T follicular helper cell (primary cell): ENCODE results near the gene ACACA.

Experiments
- DNase-seq: peaks from one replicate; pipeline ENCODE4 v3.0.0-alpha.2; 2020; ENCODE audit warnings: low read depth

The ACACA gene

DNA sequence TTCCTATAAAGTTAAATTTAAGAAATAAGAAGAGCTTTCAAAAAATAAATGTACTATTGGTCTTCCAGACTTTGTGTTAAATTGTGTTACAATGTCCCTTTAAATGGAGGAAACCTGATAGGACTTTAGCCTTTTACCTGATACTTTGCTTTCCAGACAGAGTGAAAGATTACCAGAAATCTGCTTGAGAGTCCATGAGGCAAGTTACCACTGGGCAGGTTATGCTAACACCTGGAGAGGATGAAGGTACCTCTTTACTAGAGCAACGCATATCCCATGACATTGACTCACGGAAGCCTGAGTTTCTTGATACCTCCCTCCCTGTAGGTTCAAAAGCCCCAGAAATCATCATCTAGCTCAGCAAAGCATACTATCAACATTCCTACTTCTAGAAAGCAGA, 174.7 kb downstream of the ACACA start:
- DNase-seq: no peak

DNA sequence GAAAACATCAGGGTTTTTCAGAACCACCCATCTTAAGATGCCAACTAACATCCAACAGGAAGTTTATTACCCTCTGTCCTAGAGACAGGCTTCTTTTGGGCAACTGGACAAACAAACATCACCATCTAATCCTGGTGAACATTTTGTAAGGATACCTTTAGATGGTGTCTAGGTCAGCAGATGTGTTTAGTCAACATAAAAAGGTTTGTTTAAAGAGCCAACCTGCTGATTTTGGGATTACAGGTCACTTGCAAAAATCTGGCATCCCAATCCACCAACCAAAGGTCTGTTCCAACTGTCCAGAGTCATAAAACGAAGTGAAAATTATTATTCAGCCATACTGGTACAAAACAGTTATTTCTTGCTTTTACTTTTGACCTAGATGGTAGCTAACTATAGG, 176.0 kb downstream of the ACACA start:
- no peak for DNase-seq

DNA sequence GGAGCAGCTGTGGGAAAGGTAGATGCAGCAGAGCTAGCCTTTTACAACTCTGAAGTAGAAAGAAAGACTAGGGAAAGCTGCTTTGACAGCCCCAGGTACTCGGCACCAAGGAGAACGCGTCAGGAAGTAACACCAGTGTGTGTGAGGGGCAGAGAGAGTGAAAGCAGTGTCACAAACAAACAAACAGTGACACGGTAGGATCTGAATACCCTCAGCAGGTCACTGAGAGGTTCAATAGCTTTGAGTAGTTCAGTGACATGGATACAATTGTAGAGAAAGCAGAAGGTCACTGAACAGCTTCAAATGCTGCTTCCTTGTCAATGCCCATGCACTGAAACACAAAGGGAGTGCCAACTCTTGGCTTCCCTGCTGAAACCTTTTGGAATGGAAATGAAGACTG, 181.2 kb downstream of the ACACA start:
- no peak for DNase-seq

DNA sequence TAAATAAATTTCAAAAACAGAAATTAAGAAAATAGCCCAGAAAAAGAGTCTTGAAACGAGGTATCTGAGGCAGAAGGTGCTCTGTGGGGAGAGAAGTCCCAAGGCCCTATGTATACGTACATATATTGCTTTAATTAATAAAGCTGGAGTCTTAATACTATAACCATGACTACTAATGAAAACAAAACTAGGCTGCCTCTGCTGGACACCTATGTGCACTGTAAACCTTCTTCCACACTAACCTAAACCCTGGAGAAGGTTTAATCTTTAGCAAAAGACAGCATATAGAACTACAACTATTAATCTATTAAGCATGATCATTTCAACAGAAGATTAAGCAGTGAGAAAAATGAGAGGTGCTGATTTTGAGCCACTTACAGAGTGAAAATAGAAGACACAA, 184.8 kb downstream of the ACACA start:
- no peak for DNase-seq

DNA sequence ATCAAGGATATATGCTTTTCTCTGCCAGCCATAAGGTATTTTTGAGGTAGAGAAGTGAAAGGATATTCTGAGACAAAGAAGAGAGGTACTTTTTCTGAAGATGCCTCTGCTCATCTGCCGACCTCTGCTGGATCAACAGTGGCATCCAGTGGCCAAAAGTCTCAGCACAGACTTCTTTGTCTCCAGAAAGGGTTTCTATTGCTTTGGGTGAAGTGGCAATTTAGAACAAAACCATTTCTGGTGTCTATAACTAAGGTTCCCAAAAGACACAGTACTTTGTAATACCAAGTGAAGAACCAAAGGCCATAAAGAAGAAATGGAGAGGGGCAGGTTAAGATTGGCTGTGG, 186.1 kb downstream of the ACACA start:
- no peak for DNase-seq

DNA sequence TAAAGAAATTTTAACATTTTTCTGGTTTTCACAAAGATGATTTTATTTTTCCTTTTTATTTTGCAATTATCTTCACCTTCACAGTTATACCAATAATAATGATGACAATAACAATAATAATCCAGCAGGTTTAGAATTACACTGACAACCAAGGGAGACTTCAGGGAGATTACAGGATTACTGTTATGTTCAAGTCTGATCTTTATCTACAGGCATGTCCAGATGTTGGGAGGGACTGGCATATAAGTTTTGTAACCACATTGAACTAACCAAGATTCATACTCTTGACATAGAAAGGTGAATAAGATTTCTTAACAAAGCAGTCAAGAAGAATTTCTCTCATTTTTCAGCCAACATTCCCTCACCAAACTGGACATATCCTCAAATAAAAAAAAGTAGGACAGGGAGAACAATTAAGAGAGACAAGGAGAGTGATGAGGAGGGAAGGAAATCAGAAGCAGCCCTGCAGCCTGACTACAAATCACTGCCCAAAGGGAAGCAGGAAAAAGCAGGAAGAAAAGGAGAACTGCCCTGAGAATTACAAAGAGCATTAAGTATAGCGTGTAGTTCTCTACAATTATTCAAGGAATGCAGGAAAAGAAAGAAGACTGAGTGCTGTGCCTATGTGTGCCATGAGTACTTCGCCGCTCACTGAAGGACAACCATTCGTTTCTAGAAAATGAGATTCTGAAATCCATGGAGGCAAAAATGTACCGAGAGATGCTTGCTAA, 186.6 kb downstream of the ACACA start:
- no peak for DNase-seq

DNA sequence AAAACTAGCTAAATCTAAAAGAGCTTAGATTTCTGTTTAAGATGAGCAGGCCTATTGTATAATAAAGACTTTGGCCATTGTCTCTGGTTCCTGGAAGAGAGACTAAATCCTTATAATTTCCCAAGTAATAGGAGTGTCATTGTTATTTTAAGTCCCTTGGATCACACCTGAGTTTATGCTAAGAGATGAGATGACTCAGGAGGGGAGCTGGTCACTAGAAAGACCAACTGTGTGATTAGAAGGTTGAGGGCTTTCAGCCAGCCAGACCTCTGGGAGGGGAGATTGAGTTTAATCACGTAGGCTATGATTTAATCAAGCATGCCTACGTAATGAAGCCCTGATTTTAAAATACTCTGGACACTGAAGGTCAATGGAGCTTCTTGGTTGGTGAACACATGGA, 187.8 kb downstream of the ACACA start:
- DNase-seq: no peak

DNA sequence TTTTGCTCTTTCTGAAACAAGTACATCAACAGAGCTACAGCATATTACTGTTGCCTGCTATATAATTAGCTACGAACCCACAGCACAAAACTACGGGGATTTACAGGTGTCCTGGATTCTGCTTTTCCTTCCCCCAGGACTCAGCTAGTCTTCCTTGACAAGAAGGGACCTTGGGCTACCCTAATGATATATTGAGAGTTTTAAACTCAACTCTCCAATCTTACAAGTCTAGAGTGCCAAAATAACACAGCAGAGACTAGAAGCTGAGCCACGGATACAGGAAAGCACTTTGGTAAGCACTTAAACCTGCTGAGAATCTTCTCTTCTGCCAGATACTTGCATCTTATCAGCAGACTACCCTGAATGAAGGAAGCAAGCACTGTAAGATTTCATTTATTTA, 192.2 kb downstream of the ACACA start:
- DNase-seq: no peak

DNA sequence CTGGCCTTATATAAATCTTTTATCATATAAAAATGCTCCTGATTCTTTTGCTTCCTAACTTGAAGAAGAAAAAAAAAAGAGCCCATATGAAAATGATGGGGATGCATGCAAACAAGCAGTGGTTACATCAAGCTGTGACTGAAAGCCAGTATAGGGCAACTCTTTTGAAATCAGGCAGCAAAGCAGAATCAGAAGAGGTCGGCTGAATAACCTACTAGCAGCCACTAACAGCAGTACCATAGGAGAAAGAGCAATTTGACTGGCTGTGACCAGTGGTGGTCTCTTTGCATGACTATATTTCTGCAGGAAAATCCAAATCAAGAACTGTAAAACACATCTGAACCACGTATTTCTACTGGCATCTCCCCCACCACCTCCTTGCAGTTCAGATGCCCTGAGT, 192.7 kb downstream of the ACACA start:
- no peak for DNase-seq

DNA sequence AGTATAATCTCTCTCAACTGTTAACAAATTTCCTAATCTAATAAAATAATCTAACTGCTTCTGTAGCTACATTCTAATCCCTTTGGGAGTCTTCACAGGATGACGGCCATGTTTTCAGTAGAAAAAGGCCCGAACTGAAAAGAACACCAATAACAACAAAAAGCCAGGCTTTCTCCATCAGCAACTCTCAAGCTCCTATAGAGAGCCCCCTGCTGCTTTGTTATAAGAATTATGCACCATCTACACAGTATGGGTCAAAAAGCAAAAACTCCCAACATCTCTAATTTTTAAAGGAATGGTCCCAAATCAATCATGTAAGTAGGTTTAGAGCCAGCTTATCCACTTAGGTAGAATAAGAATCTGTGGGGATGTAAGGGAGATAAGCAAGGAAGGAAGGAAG, 194.5 kb downstream of the ACACA start:
- DNase-seq: no peak

DNA sequence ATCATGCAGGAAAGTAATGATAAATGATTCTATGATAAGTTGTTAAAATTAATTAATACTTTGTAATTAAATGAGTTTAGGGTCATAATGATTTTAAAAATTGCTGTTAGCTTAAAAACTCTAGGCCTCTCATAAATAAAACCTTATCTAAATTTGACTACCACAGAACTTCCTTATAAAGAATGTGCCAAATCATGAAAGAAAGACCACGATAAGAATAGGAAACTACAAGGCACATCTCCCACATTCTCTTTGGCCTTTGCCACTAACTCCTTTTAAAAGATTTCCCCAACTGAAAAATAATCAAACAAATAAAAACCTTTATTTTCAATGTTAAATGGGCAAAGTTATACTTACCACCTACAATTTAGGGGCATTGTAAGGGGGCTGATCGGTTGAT, 195.5 kb downstream of the ACACA start:
- no peak for DNase-seq

DNA sequence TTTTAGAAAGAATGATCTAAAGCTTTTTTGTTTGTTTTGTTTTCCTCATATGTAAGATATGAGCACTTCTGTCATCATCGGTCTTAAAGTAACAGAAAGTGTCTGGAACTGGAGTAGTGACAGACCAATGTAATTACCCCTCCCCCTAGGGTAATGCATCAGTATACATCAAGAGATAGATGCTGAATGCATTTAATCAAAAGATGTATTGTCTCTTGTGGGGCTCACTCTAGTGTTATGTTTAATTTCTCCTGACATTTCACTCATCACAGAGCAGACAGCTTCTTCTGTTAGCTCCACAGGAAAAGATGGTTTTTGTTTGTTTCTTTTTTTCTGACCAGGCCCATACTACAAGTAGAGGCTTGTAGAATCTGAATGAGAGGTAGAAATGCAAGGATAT, 199.5 kb downstream of the ACACA start:
- DNase-seq: no peak

DNA sequence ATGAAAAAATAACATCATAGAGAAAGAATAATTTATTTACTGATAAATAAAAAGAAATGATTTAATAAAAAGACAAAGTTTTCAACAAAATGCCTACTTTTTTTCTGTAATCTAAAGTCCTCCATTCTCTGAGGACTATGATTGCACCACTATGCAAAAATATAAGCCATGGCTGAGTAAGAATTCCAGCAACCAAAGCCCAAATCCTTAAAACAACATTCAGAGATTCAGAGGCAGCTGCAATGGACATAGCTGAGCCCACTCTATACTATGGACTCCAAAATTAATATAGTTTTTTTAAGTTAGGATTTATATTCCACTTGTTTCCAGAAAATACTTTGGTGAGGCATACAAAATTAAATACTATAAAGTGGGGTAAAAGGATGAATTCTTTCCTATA, 200.3 kb downstream of the ACACA start:
- no peak for DNase-seq

DNA sequence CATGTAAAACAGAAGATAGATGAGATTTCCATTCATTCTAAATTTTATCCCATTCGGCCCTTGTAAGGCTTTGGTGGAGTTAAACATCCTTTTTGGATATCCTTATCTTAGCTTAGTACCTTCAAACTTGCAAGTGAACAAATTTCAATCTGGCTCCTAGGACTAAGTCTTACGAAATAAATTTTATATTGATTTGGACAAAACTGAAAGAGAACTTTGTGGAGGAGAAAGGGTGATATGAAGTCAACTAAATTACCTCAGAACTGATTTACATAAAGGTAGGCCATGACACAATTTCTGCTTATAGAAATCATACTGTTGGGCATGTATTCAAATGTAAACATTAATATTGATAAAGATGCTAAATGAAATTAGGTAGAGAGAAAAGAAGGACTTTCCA, 206.1 kb downstream of the ACACA start:
- no peak for DNase-seq

DNA sequence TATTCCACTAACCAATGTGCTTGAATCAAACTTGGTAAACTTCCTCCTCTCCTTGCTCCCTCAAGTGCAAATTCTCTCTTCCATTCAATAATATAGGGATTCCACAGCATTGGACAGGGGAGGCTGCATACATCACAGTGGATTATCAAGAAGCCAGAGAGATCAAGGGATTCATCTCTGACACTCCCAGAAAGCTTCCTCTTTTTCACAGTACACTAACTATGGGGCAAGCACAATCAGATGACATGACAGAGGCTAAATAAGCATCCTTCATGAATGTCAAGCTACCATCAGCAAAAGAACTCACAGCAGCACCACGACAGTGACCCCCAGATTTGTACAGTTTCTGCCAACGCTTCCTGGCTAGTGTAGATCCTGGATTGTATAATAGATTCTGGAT, 209.3 kb downstream of the ACACA start:
- no peak for DNase-seq

DNA sequence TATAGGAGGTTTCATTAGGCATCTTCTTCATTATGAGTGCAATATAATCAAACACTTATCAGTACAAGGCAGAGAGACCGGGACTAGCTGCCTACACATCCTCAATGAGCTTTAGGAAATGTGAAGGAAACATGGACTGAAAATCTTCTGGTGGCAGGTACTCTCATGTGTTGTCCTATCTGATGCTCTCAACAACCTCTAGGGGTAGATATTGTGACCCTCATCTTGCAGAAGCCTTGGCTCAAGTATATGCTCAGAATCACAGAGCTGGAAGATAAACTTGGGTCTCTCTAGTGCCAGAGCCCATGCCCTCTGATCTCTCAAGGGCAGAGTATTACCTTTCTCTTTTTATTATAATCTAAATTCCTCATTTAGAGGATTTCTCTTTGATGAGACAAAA, 212.4 kb downstream of the ACACA start:
- no peak for DNase-seq

DNA sequence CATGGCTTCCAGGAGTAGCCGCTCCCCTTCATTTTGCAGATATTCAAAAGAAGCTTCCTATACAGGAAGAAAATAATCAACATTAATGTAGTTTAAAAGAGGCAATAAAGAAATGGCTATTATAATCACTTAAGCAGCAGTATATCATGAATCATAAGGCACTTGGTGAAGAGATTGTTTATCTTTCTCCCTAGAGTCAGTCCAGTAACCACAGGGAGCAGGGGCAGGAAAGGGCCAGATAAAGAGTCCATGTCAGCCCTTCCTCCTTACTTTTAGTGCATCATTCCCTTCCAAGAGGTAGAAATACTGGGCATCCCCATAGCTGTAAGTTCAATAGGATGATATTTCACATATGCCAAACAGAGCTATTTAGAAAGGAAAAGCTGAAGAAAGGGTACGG, 215.4 kb downstream of the ACACA start:
- no peak for DNase-seq

DNA sequence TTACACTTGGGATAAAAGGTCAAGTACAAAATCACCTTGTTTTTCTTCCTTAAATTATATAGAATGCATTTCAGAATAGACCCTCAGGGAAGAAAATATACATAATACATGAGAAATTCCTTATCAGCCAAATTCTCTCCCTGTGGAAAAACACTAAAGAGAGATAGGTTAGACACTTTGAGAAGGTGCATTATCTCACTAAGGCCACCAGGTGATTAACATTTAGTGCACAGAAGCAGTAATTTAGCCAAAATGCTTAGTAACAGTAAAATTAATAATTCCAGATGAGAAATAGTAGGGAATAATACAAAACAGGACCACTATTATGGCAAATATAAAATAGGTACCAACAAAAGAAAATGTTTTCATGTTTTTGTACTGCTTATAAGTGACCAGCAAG, 216.1 kb downstream of the ACACA start:
- DNase-seq: no peak

DNA sequence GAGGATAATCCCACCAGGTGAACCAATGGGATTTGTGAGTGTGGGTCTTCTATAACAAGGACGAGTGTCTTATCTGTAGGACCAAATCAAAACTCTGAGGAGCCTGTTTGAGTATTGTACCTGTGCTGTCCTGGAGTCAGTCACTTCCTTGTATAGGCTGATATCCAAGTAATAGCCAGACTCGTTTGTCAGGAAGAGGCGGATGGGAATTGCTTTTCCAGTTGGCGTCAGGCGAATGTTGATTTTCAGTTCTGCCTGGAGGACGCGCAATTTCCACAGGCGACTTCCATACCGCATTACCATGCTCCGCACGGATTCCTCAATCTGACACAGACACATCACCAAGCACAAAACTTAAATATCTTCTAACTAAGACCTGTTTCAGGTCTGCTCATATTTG, 218.5 kb downstream of the ACACA start:
- DNase-seq: no peak

DNA sequence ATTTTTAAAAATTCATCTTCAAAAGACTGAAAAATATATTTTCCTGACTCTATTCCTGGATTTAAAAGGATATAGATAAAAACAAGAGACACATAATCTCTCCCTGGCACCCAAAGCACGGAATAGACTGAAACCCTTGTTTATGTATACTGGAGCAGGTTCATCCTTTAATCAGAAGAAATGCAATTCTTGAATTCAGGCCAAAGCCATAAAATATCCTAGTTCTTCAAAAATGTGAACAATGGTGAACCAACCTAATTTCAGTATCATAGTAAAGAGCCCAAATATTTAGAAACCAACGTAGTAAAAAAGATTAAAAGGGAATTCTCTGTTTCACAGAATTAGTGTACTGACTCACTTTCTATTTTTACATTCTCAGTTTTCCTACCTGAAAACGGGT, 219.4 kb downstream of the ACACA start:
- DNase-seq: no peak

DNA sequence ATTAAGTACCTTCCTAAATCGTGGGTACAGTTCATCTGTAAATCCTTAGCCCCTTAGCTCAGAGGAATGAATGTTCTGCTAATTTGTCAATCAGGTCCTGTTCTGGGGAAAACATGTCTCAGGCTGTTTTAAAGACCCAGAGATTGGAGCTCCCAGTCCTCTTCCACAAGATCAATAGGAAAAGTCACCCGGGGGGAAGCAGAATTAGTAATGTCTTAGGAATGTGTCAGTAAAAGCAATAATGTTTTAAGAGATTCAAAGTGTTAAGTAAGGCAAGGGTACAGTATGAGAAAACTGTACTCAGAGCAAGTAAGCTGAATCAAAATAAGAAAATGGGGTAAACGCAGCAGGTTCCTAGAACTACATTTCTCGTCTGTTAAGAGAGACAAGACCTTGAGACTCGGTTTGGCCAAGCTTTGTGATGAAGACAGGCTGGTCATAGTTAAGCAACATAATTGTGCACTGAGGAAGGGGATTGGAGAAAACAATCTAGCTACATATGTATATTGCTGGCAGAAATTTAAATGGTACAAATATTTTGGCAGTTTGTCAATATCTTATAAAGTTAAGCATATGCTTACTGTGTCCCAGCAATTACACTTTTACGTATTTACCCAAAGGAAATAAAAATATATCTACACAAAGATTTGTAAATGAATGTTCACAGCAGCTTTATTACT, 223.7 kb downstream of the ACACA start:
- DNase-seq: no peak

DNA sequence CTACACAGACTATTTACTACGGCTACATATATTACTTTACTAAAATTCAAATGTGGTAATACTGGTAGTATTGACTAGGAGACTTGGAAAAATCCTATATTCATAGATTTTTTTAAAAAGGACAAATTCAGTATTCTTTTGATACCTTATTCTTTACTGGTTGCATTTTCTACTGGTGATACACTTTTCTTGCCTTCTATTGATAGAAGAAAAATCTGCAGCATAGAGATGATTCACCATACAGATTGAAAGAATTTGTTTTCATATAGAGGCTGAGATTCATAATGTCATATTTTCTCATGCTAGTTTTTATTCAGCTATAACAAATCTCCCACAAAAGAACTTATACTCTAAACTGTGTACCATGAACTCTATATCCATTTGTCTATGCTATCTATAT, 226.3 kb downstream of the ACACA start:
- DNase-seq: no peak

DNA sequence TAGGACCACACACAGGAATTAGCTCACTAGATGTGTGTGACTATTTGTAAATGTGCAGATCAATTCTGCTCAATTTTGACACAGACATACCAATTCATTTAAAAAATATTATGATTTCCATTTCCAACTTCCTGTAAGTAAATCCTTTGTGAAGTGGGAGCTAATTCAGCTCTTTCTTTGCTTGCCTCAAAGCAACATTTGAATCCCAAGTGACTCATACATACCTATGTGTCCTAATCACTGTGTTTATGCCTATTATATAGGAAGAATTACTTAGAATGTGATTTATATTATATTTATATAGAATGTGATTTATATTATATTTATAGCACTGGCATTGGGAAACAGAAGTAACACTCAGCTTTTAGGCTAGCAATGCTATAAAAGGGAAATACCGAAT, 226.7 kb downstream of the ACACA start:
- no peak for DNase-seq

DNA sequence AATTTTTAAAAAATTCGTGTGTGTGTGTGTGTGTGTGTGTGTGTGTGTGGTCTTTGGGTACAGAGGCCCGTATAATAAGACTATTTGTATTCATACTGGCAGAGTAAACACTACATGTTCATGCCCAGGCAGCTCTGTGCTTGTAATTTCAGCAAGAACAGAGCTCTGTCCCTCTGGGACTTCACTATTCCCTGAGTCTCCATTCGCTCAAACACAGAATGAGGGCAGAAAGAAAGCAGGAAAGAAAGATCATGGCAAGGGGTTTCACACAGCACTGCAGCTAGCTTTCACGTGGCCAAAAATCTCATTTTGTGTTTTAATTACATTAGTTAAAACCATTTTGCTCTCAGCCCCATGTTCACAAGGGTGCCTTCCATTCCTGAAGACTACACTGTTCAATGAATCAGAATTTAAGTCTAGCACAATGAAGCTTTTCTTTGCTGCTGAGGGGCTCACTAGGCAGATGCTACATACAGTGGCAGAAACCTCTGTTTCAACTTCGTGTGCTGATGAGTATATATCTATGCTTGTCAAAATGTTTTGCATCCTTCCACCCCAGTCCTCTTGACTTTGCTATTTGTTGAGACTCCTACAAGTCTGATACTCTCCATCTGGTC, 229.3 kb downstream of the ACACA start:
- DNase-seq: no peak
